Mucosa of descending colon (tissue), 3 donors: ENCODE data around the gene ENKD1. TPM values are rescaled to one million over a fixed set of nuclear protein-coding genes. Genes with fewer than 3 reads are reported as not detected.

Source experiments
- ATAC-seq: fragments of 200-7000 bp; cut with Tn5 transposase; one replicate; pipeline ENCODE4 v1.9.1; 2020; ENCODE audit warnings: mild to moderate bottlenecking, moderate library complexity
- DNase-seq, 3 donors: peaks; one replicate each; pipeline ENCODE4 v3.0.0-alpha.2; 2020
- H3K36me3 ChIP-seq: fragments of 200-600 bp; one replicate; pipeline ENCODE4 v1.8.0; 2021; ENCODE audit warnings: low read depth, mild to moderate bottlenecking
- H3K4me1 ChIP-seq: fragments of 200-600 bp; one replicate; pipeline ENCODE4 v1.8.0; 2021; ENCODE audit warnings: low read depth, mild to moderate bottlenecking
- H3K4me3 ChIP-seq: fragments of 200-600 bp; one replicate; pipeline ENCODE4 v1.8.0; 2021; ENCODE audit warnings: mild to moderate bottlenecking
- H3K9me3 ChIP-seq: fragments of 200-600 bp; one replicate; pipeline ENCODE4 v1.8.0; 2021; ENCODE audit warnings: mild to moderate bottlenecking
- CTCF ChIP-seq: fragments of 200-600 bp; IDR thresholded peaks from one replicate; pipeline ENCODE4 v1.8.0; 2022; ENCODE audit warnings: antibody characterized with exemption, mild to moderate bottlenecking
- intact Hi-C, 2 donors: fragments of 100-400 bp; cut with DNase I in 1 of 2; cut with micrococcal nuclease in 1 of 2; formaldehyde crosslinking; loops; one replicate each; pipeline versions ENCODE4 v1.11.0 to v1.11.1; 2022; cut with DNase I, micrococcal nuclease
- total RNA-seq, 3 donors: library from RNA; stranded (reverse); fragmentation: NEBNext Ultra II Directional in 2 of 3; extraction: Animal tissue kit (Norgen Biotek cat#: 25700) in 2 of 3; gene quantifications; one replicate each; pipeline versions ENCODE4 v1.2.1 to v1.2.4, GENCODE V29; 2021 to 2023
- donor health status: DM: no; HTN: no; CAD: no; lungs with moderate emphysema.
- donor health status: DM: no; HTN: no; CAD: no.
- donor health status: DM: no; HTN: yes; CAD: no.

ENKD1 gene
- total RNA-seq, 3 donors from 2014 or later: 8.5 to 23.3 (median 9.0) TPM

- Histone ChIP-seq H3K9me3 (no peaks in the 10 kb centered on the region), H3K36me3 (no peaks in the 10 kb centered on the region), H3K4me1 (peaks cover 10% of the 10 kb centered on the region), H3K4me3 (no peak overlapping the region)
- intact Hi-C loops: no loop called here
- ATAC-seq: no peak
- no peak for DNase-seq
- no peak for TF ChIP-seq CTCF
Measured at GRCh38 chr16:67709050-67709449, 42.5 kb upstream of the ENKD1 start.

GRCh38 chr16:67708368-67708771 lies 41.8 kb upstream of the ENKD1 start:
- no peak for TF ChIP-seq CTCF
- Histone ChIP-seq H3K9me3 (no peaks in the 10 kb centered on the region), H3K36me3 (no peaks in the 10 kb centered on the region), H3K4me3 (no peak overlapping the region), H3K4me1 (peaks cover 3% of the 10 kb centered on the region)
- intact Hi-C loops: no loop called here
- DNase-seq (no peak), ATAC-seq (no peak)

- Histone ChIP-seq H3K36me3 (no peaks in the 10 kb centered on the region), H3K4me1 (no peaks in the 10 kb centered on the region), H3K4me3 (no peak overlapping the region), H3K9me3 (no peaks in the 10 kb centered on the region)
- DNase-seq: no peak
- intact Hi-C loops: no loop called here
- no peak for TF ChIP-seq CTCF
- no peak for ATAC-seq
Measured at GRCh38 chr16:67707790-67708189, 41.2 kb upstream of the ENKD1 start.

- no peak for TF ChIP-seq CTCF
- Histone ChIP-seq H3K9me3 (no peaks in the 10 kb centered on the region), H3K4me3 (no peak overlapping the region), H3K4me1 (no peaks in the 10 kb centered on the region), H3K36me3 (no peaks in the 10 kb centered on the region)
- no peak for ATAC-seq
- intact Hi-C loops: no loop called here
- no peak for DNase-seq
Measured at GRCh38 chr16:67707210-67707609, 40.7 kb upstream of the ENKD1 start.

GRCh38 chr16:67704110-67704509 lies 37.6 kb upstream of the ENKD1 start:
- DNase-seq (no peak), ATAC-seq (no peak)
- Histone ChIP-seq H3K9me3 (no peaks in the 10 kb centered on the region), H3K36me3 (no peaks in the 10 kb centered on the region), H3K4me3 (no peak overlapping the region), H3K4me1 (no peaks in the 10 kb centered on the region)
- intact Hi-C loops: no loop called here
- no peak for TF ChIP-seq CTCF

GRCh38 chr16:67703626-67704025 lies 37.1 kb upstream of the ENKD1 start:
- Histone ChIP-seq H3K4me1 (peaks cover 2% of the 10 kb centered on the region), H3K9me3 (no peaks in the 10 kb centered on the region), H3K4me3 (no peak overlapping the region), H3K36me3 (no peaks in the 10 kb centered on the region)
- intact Hi-C loops: no loop called here
- DNase-seq: no peak
- no peak for ATAC-seq
- TF ChIP-seq CTCF: no peak
